Measurements from ENCODE around the gene AGR2.

Gene AGR2

DNA sequence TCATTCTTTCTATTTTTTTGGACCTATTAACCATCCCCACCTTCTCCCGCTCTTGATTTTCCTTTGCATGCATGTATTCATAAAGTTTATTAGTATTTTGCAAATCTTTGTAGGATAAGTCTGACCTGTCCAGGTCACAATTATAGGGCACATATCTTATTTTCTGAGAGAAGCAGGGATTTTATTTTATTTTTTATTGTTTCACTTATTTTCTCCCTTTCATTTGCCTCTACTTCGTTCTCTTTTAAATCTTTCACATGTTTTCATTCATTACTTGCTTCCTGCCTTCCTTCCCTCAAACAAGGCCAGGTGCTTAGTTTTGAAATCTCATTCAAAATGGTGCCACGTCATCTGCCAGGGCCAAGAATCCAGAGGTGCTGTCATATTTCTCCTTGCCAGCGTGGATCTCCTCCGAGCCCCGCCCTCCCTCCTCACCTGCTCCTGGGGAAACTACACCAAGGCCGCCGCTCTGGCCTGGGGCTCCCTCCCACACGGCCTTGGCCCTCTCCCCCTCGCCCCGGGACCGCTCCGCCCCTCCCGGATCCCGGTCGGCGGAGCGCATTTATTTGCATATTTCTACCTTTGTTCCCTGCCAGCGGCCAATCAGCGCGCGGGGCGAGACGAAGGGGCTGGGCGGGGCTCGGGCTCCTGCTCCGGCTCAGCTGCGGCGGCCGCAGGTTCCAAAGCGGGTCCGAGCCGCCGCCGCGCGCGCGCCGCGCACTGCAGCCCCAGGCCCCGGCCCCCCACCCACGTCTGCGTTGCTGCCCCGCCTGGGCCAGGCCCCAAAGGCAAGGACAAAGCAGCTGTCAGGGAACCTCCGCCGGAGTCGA is 51.5 kb downstream of the AGR2 start, which contains the start of gene TSPAN13:
Gene TSPAN13 (plus strand): TSS at position 654 of the 830 bp plus-strand sequence. CDS start 213 bp downstream, outside the sequence.
- peak within 1 kb of the TSS; percentile 85 for H3K27ac ChIP-seq
- TF ChIP-seq, protein P1, sequence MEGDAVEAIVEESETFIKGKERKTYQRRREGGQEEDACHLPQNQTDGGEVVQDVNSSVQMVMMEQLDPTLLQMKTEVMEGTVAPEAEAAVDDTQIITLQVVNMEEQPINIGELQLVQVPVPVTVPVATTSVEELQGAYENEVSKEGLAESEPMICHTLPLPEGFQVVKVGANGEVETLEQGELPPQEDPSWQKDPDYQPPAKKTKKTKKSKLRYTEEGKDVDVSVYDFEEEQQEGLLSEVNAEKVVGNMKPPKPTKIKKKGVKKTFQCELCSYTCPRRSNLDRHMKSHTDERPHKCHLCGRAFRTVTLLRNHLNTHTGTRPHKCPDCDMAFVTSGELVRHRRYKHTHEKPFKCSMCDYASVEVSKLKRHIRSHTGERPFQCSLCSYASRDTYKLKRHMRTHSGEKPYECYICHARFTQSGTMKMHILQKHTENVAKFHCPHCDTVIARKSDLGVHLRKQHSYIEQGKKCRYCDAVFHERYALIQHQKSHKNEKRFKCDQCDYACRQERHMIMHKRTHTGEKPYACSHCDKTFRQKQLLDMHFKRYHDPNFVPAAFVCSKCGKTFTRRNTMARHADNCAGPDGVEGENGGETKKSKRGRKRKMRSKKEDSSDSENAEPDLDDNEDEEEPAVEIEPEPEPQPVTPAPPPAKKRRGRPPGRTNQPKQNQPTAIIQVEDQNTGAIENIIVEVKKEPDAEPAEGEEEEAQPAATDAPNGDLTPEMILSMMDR (conservative IDR thresholded peaks at IDR 0.05): no peak

DNA sequence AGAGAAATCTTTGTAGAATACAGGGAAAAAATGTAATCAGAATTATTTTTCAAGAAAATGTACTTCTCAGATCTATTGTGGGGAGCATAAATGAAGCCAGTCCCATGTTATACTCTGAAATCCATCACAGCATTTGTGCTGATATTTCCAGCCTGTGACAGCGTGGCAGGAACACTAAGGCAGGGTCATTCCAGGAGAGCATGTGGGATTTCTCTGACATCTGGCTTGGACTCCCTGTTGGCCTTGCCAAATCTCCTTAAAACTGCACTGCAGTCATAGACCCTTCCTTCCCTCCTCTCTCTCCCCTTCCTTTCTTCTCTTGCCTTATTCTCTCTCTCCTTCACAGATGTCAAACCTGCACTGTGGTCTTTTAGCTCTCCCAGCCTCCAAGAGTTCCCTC is 57.7 kb downstream of the AGR2 start:
- TF ChIP-seq, protein P1 (conservative IDR thresholded peaks at IDR 0.05): no peak
- no peak overlapping the region for H3K27ac ChIP-seq

DNA sequence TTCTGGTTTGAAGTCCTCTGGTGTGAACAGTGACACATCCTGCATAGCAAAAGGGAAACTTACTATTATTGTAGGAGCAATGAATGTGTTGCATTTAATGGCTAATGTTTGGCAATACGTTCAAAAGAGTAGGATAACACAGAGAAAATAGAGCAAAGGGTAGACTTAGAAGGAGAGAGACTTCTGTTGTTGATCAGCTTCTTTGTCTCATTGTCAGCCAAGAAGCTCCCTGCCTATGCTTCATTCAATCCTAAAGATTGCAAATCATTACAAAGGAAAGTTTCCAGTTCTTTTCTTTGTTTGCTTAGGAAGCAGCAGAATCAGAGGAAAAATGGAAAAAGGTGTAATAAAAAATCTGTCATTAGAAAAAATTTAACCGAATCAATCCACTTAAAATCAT is 59.2 kb downstream of the AGR2 start:
- H3K27ac ChIP-seq: no peak overlapping the region
- TF ChIP-seq, protein P1 (conservative IDR thresholded peaks at IDR 0.05): no peak

DNA sequence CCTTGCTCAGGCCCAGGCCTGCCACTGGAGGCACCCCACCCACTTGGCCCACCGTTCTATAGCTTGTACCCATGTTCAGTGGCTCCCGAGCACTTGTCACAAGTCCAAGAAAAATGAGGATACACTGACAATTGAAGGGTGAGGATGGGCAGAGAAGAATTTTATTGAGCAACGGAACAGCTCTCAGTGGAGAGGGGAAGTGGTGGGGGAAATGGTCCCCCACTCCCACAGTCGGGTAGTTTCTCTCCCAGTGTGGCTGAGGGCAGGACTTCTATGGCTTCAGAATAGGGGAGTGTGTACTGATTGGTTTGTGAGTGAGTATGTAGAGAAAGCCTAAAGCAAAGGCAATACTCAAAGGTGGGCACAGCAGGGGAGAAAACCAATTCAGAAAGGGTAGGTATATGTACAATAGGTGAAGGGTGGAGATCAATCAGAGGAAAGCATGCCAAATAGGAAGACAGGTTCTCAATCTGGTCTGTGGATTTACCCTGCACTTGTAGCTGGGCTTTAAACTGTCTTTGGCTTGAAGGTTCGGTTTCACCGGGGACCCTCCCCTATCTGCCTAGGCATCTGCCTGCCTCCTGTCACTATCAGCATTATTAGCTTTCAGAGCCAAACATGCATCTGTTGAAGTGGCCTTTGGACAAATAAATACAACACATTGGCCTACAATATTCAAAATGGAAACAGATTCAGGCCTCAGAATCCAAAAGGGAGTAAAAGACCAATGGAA is 60.1 kb downstream of the AGR2 start:
- TF ChIP-seq, protein P1 (conservative IDR thresholded peaks at IDR 0.05): no peak

DNA sequence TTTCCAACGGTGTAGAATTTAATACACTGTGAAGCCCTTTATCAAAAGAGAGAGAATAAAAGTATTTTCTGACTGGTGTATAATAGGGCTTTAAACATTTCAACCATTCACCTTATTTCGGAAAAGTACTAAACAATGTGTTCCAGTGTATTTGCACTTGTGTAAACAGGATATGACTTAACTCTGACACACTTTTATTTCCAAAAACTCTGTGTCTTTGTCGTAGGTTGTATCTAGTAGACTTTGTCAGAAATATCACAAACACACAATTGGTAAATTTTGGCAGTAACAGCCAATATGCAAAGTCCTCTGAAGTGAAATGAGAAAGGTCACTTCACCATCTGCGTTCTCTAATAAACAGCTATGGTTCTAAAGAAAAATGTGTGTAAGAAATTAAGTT is 61.6 kb downstream of the AGR2 start:
- TF ChIP-seq, protein P1 (conservative IDR thresholded peaks at IDR 0.05): no peak
- no peak overlapping the region for H3K27ac ChIP-seq

More for the DNA sequence above, 60.1 kb downstream of the AGR2 start:
- H3K27ac ChIP-seq: no peak overlapping the region

DNA sequence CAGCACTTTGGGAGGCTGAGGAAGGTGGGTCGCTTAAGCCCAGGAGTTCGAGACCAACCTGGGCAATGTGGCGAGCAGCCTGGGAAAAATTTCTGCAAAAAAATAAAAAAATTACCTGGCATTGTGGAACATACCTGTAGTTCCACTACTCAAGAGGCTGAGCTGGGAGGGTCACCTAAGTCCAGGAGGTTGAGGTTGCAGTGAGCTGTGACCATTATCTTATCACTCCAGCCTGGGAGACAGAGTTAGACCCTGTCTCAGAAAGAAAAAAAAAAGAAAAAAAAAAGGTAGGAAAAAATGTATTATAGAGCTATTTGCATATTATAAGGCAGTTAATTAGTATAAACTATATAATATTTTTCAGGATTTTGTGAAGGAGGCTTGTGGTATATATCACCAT is 62.3 kb downstream of the AGR2 start:
- no peak overlapping the region for H3K27ac ChIP-seq
- TF ChIP-seq, protein P1 (conservative IDR thresholded peaks at IDR 0.05): no peak

All from VCaP (cell line).